GM23248 (cell line): ENCODE measurements around the gene TRDMT1. TPM values are rescaled to one million over a fixed set of nuclear protein-coding genes. Genes with fewer than 3 reads are reported as not detected.

ENCODE experiments used
- DNase-seq: peaks from one replicate; pipeline ENCODE4 v3.0.0-alpha.2; 2015
- H2AFZ ChIP-seq: fragments of 200-600 bp; sonication (generic); 2 replicates; pipeline ENCODE4 v1.6.1; 2016; ENCODE audit warnings: antibody characterized with exemption
- H3F3A ChIP-seq: fragments of 200-600 bp; sonication (generic); 2 replicates; pipeline ENCODE4 v1.6.1; 2016; ENCODE audit warnings: mild to moderate bottlenecking, antibody characterized with exemption, mixed run types; ENCODE audit not compliant: insufficient read depth
- H3K27ac ChIP-seq: fragments of 200-600 bp; sonication (generic); 2 replicates; pipeline ENCODE4 v1.5.1; 2016; ENCODE audit warnings: mild to moderate bottlenecking
- H3K27me3 ChIP-seq: fragments of 200-600 bp; sonication (generic); replicated peaks from 2 replicates; pipeline ENCODE4 v1.6.1; 2016; ENCODE audit warnings: mild to moderate bottlenecking; ENCODE audit not compliant: insufficient read depth
- H3K36me3 ChIP-seq: fragments of 200-600 bp; sonication (generic); 2 replicates; pipeline ENCODE4 v1.6.1; 2016; ENCODE audit warnings: low read depth, mild to moderate bottlenecking
- H3K4me1 ChIP-seq: fragments of 200-600 bp; sonication (generic); 2 replicates; pipeline ENCODE4 v1.6.1; 2016; ENCODE audit warnings: mild to moderate bottlenecking; ENCODE audit not compliant: insufficient read depth
- H3K4me2 ChIP-seq: fragments of 200-600 bp; sonication (generic); one replicate; pipeline ENCODE4 v1.6.1; 2016; ENCODE audit warnings: mild to moderate bottlenecking; ENCODE audit not compliant: unreplicated experiment
- H3K4me3 ChIP-seq: fragments of 200-600 bp; sonication (generic); 2 replicates; pipeline ENCODE4 v1.5.1; 2016; ENCODE audit warnings: mild to moderate bottlenecking
- H3K79me2 ChIP-seq: fragments of 200-600 bp; sonication (generic); 2 replicates; pipeline ENCODE4 v1.6.1; 2016; ENCODE audit warnings: mild to moderate bottlenecking; ENCODE audit not compliant: insufficient read depth
- H3K9ac ChIP-seq: fragments of 200-600 bp; sonication (generic); 2 replicates; pipeline ENCODE4 v1.6.1; 2016; ENCODE audit warnings: mild to moderate bottlenecking
- H3K9me2 ChIP-seq: fragments of 200-600 bp; sonication (generic); 2 replicates; pipeline ENCODE4 v1.6.1; 2016; ENCODE audit warnings: mixed run types, mild to moderate bottlenecking, moderate library complexity; ENCODE audit not compliant: insufficient read depth
- H3K9me3 ChIP-seq: fragments of 200-600 bp; sonication (generic); one replicate; pipeline ENCODE4 v1.6.1; 2017; ENCODE audit warnings: low read depth
- H4K20me1 ChIP-seq: fragments of 200-600 bp; sonication (generic); 2 replicates; pipeline ENCODE4 v1.6.0; 2016; ENCODE audit not compliant: insufficient read depth
- EZH2 ChIP-seq: fragments of 200-600 bp; sonication (generic); IDR thresholded peaks from 2 replicates; pipeline ENCODE4 v1.6.1; 2018; ENCODE audit warnings: antibody characterized with exemption, mild to moderate bottlenecking; ENCODE audit not compliant: insufficient read depth, poor library complexity, severe bottlenecking
- EZH2phosphoT487 ChIP-seq: fragments of 200-600 bp; sonication (generic); IDR thresholded peaks from 2 replicates; pipeline ENCODE4 v1.6.1; 2018; ENCODE audit warnings: antibody characterized with exemption, moderate library complexity, mild to moderate bottlenecking, low read depth; ENCODE audit not compliant: insufficient read depth
- WGBS, 2 experiments: methylation state at CpG; one replicate each; pipeline ENCODE4 v1.1.6; 2015 to 2017; ENCODE audit warnings: low lambda C conversion rate in 2 of 2, low coverage in 1 of 2; ENCODE audit errors: missing lambda C conversion rate in 2 of 2; 5-methylcytosine and 5-hydroxymethylcytosine counted together
- in situ Hi-C: fragments of 300-500 bp; cut with MboI; formaldehyde crosslinking; loops from 2 replicates; pipeline ENCODE4 v1.15.0; 2020
- polyA plus RNA-seq: library from polyadenylated mRNA; unstranded; fragments of >200 nt; fragmentation: Nextera tagmentation; extraction: Ambion mirVana; gene quantifications from 2 replicates; pipeline ENCODE4 v1.2.1, GENCODE V29; 2016
- total RNA-seq: library from RNA; depleted of rRNA; stranded (reverse); fragments of >200 nt; shearing (Covaris generic); gene quantifications from 2 replicates; pipeline ENCODE4 v1.2.3, GENCODE V29; 2014

TRDMT1 gene
- total and polyA plus RNA-seq, 2 experiments from 2014 or later = 4.3 to 4.4 TPM

DNA sequence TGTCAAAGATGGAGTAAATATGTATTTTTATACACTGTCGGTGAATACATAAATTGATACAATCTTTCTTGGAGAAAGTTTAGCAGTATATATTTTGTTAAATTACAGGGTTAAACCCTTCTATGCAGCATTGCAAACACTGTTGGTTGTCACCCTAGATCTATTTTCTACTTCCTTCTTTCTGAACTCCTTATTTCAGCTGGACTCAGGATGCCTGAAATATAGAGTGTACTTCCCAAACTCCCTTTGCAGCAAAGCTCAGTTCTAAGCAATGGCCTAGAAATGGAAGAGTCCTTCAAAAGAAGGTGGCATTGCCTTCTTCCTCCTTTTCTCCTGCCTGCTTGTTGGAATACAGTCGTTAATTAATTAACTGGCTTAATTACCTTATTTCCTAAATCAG, 92.4 kb downstream of the TRDMT1 start:
- no peak overlapping the region for H2AFZ ChIP-seq
- no peaks in the 10 kb centered on the region for H3K27me3 ChIP-seq
- no peak overlapping the region for H3K4me3 ChIP-seq
- no peaks in the 10 kb centered on the region for H3K36me3 ChIP-seq
- H3F3A ChIP-seq = peaks cover 11% of the 10 kb centered on the region; the same call in 1 of the 2 replicates
- TF ChIP-seq EZH2phosphoT487 (no peak), EZH2 (no peak)
- no peak overlapping the region for H3K27ac ChIP-seq
- no peaks in the 10 kb centered on the region for H4K20me1 ChIP-seq
- no peaks in the 10 kb centered on the region for H3K79me2 ChIP-seq
- no peaks in the 10 kb centered on the region for H3K9me3 ChIP-seq
- H3K4me1 ChIP-seq = peaks cover 5% of the 10 kb centered on the region
- H3K9me2 ChIP-seq = no peaks in the 10 kb centered on the region
- in situ Hi-C loops = no loop called here
- H3K4me2 ChIP-seq = peak overlapping the region; percentile 65
- WGBS, 2 experiments = 67 to 76% methylated on average over 2 of the region's 2 CpGs
- no peak overlapping the region for H3K9ac ChIP-seq
- DNase-seq = no peak

DNA sequence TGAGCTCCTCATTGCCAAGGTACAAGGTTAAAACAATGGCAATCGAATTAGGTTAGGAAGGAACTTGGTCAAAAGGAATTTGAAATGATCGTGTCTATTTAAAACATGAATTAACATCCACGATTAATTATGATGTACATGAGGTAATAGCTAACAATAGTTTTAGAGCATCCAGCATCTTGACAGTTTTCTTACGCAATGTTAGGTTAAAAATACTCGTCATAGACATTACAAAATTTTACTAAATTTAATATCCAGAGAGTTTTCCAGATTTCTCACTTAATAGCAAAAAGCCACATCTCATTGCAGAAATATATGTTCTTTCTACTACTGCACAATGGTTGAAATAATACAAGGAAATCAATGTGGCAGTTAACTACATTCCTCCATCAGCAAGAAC, 94.5 kb downstream of the TRDMT1 start:
- H3K4me1 ChIP-seq = peaks cover 5% of the 10 kb centered on the region
- H2AFZ ChIP-seq = no peak overlapping the region
- no peak overlapping the region for H3K27ac ChIP-seq
- no peak for DNase-seq
- H3K79me2 ChIP-seq = no peaks in the 10 kb centered on the region
- no peak overlapping the region for H3K4me3 ChIP-seq
- no peaks in the 10 kb centered on the region for H3K9me2 ChIP-seq
- H3K36me3 ChIP-seq = no peaks in the 10 kb centered on the region
- no peaks in the 10 kb centered on the region for H4K20me1 ChIP-seq
- TF ChIP-seq EZH2 (no peak), EZH2phosphoT487 (no peak)
- H3K27me3 ChIP-seq = no peaks in the 10 kb centered on the region
- 76 to 77% methylated on average over 5 of the region's 5 CpGs for WGBS, 2 experiments
- no peak overlapping the region for H3K9ac ChIP-seq
- H3F3A ChIP-seq = peaks cover 11% of the 10 kb centered on the region; the same call in 1 of the 2 replicates
- in situ Hi-C loops = no loop called here
- H3K4me2 ChIP-seq = no peak overlapping the region
- no peaks in the 10 kb centered on the region for H3K9me3 ChIP-seq

DNA sequence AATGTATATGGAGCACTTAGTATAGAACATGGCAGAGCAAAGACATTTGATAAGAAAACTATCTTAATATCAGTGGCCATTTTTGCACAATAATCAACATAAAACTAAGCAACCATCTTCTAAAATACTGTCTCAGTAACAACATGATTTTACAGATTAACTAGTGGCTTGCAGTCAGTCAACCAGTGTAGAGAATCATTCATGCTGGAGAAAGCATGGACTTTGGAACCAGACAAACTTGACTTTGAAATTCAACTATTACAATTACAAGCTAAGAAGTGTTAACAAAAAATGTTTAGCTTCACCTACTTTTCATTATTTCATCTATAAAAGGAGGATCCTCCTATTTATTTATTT, 99.6 kb downstream of the TRDMT1 start:
- DNase-seq = no peak
- H3K9ac ChIP-seq = no peak overlapping the region

DNA sequence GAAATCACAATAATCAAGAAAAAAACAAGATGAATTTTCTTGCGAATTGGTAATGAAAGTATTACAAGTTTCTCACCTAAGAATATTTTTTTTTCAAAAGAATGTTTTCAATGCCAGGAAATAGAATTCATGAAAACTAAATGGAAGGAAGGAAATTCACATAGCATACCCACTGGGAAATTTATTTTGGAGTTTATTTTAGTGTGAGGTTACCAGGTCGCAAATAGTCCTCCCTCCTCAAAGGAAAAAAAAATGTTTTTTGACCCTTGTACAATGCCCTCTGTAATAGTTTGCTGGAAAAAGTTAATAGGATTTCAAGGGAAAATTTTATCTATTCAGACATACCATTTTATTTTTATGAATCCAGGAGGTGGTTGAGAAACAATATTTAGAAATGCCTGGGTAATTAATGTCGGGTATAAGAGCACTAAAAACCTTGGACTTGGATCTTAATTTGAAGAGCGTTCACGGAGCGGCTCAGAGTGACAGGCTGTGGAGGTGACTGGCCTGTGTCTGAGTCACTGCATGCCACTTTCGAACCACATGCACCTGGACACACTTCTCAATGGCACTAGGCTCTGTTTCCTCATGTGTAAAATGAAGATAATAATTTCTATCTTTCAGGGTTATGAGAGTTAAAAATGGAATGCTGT, 100.1 kb downstream of the TRDMT1 start:
- H3K36me3 ChIP-seq = no peaks in the 10 kb centered on the region
- WGBS, 2 experiments = 91% methylated on average over 7 of the region's 7 CpGs
- H3K9me2 ChIP-seq = no peaks in the 10 kb centered on the region
- no peaks in the 10 kb centered on the region for H3K27me3 ChIP-seq
- TF ChIP-seq EZH2 (no peak), EZH2phosphoT487 (no peak)
- no peaks in the 10 kb centered on the region for H4K20me1 ChIP-seq
- H3K4me3 ChIP-seq = no peak overlapping the region
- H3K79me2 ChIP-seq = no peaks in the 10 kb centered on the region
- H3K9ac ChIP-seq = no peak overlapping the region
- H3F3A ChIP-seq = no peaks in the 10 kb centered on the region
- H3K4me2 ChIP-seq = no peak overlapping the region
- peaks cover 6% of the 10 kb centered on the region for H3K9me3 ChIP-seq
- no peak for DNase-seq
- in situ Hi-C loops = no loop called here
- no peak overlapping the region for H2AFZ ChIP-seq
- H3K4me1 ChIP-seq = no peaks in the 10 kb centered on the region
- H3K27ac ChIP-seq = no peak overlapping the region

More for the DNA sequence above, 99.6 kb downstream of the TRDMT1 start:
- no peak overlapping the region for H2AFZ ChIP-seq
- H3K27ac ChIP-seq = no peak overlapping the region
- no peaks in the 10 kb centered on the region for H3K27me3 ChIP-seq
- no peak overlapping the region for H3K4me2 ChIP-seq
- no peaks in the 10 kb centered on the region for H3F3A ChIP-seq
- H3K9me3 ChIP-seq = peaks cover under 1% of the 10 kb centered on the region
- no peaks in the 10 kb centered on the region for H4K20me1 ChIP-seq
- H3K4me3 ChIP-seq = no peak overlapping the region
- in situ Hi-C loops = no loop called here
- H3K9me2 ChIP-seq = no peaks in the 10 kb centered on the region
- H3K79me2 ChIP-seq = no peaks in the 10 kb centered on the region
- H3K36me3 ChIP-seq = no peaks in the 10 kb centered on the region
- no peaks in the 10 kb centered on the region for H3K4me1 ChIP-seq
- TF ChIP-seq EZH2phosphoT487 (no peak), EZH2 (no peak)

DNA sequence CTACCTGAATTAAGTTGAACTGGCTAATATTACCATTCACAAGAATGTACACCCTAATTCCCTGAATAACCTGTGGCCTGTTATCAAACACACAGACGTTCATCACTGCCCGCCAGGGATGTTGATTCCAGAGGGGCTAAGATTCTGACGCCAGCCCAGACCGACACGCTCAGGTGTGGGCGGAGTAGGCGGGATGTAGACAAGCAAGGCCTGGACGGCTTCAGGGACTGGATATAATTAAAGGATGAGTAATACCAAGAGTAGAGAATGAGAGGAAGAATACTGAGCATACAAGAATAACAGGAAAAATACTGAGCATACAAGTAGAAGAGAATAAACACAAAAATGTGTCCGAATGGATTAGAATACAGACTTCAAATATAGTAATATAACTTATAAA, 100.9 kb downstream of the TRDMT1 start:
- in situ Hi-C loops = no loop called here
- DNase-seq = no peak
- Histone ChIP-seq H3K4me2 (no peak overlapping the region), H2AFZ (no peak overlapping the region), H3K9ac (no peak overlapping the region), H3K27ac (no peak overlapping the region), H3K4me3 (no peak overlapping the region), H3F3A (no peaks in the 10 kb centered on the region), H3K27me3 (no peaks in the 10 kb centered on the region), H3K36me3 (no peaks in the 10 kb centered on the region), H3K79me2 (no peaks in the 10 kb centered on the region), H3K4me1 (no peaks in the 10 kb centered on the region), H3K9me3 (peaks cover 6% of the 10 kb centered on the region), H3K9me2 (no peaks in the 10 kb centered on the region), H4K20me1 (no peaks in the 10 kb centered on the region)
- 81 to 82% methylated on average over 9 of the region's 9 CpGs for WGBS, 2 experiments
- TF ChIP-seq EZH2phosphoT487 (no peak), EZH2 (no peak)
